GM12865 (cell line): ENCODE data around the gene STX10.
A peak's percentile ranks its signal among the peaks of the same experiment; 100 is the strongest.

Experiments used
- DNase-seq: peaks from one replicate; pipeline ENCODE4 v3.0.0; 2010; ENCODE audit warnings: low read depth
- H3K4me3 ChIP-seq: 2 replicates; pipeline ENCODE4 v1.5.1; 2011; ENCODE audit warnings: mild to moderate bottlenecking, low read depth, low read length, control low read depth
- CTCF ChIP-seq: IDR thresholded peaks from 2 replicates; pipeline ENCODE4 v1.5.1; 2011; ENCODE audit warnings: low read length, control low read depth, low read depth, inconsistent platforms; ENCODE audit not compliant: insufficient read depth; ENCODE audit errors: missing control alignments

The STX10 gene

GRCh38 chr19:13160557-13160956 is 10.4 kb upstream of the STX10 start:
- H3K4me3 ChIP-seq: no peak overlapping the region
- TF ChIP-seq CTCF: no peak
- no peak for DNase-seq

GRCh38 chr19:13159713-13160112 is 9.5 kb upstream of the STX10 start:
- no peak for DNase-seq
- no peak for TF ChIP-seq CTCF
- no peak overlapping the region for H3K4me3 ChIP-seq

- peak; percentile 92 for DNase-seq
- H3K4me3 ChIP-seq: peak overlapping the region; percentile 91
Measured at GRCh38 chr19:13155472-13156359, 5.5 kb upstream of the STX10 start.

GRCh38 chr19:13154911-13155471 is 4.8 kb upstream of the STX10 start:
- peak overlapping the region; percentile 91 for H3K4me3 ChIP-seq
- peak; percentile 46 for TF ChIP-seq CTCF
- peak; percentile 91 for DNase-seq

More at GRCh38 chr19:13155472-13156359, 5.5 kb upstream of the STX10 start:
- no peak for TF ChIP-seq CTCF

GRCh38 chr19:13154241-13154778 is 4.1 kb upstream of the STX10 start:
- peak overlapping the region; percentile 91 for H3K4me3 ChIP-seq
- no peak for TF ChIP-seq CTCF
- peak; percentile 85 for DNase-seq

- no peak for TF ChIP-seq CTCF
- peak overlapping the region; percentile 91 for H3K4me3 ChIP-seq
- peak; percentile 68 for DNase-seq
Measured at GRCh38 chr19:13153569-13154240, 3.5 kb upstream of the STX10 start.
